Central memory CD4-positive, alpha-beta T cell (primary cell): ENCODE results near the gene OR2A42.
"Not testable (repeated sequence)": the region's sequence is repeated elsewhere in the genome, so short reads cannot be mapped to it uniquely, and the experiment has no call there.

Experiments used
- DNase-seq: peaks from one replicate; pipeline ENCODE4 v3.0.0; 2022
- total RNA-seq, 3 experiments: gene quantifications; one replicate each; lab custom pipeline; 2026; lab: John Stamatoyannopoulos, UW

Gene OR2A42, protein sequence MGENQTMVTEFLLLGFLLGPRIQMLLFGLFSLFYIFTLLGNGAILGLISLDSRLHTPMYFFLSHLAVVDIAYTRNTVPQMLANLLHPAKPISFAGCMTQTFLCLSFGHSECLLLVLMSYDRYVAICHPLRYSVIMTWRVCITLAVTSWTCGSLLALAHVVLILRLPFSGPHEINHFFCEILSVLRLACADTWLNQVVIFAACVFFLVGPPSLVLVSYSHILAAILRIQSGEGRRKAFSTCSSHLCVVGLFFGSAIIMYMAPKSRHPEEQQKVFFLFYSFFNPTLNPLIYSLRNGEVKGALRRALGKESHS
- total RNA-seq: 0 to 0.39 (median 0) reads per million in 3 experiments

- DNase-seq: not testable (repeated sequence)
Observed at GRCh38 chr7:144239365-144239764, at the start of gene OR2A42. Gene OR2A42, minus strand, starts transcription at chr7:144239605. Its CDS starts 6,762 bp downstream, at chr7:144232843.

GRCh38 chr7:144287171-144287784 lies 47.9 kb upstream of the OR2A42 start:
- DNase-seq: not testable (repeated sequence)

GRCh38 chr7:144283716-144284115 lies 44.3 kb upstream of the OR2A42 start:
- DNase-seq: not testable (repeated sequence)

- DNase-seq: not testable (repeated sequence)
Observed at GRCh38 chr7:144282490-144282889, 43.1 kb upstream of the OR2A42 start.

- not testable (repeated sequence) for DNase-seq
Observed at GRCh38 chr7:144281981-144282380, 42.6 kb upstream of the OR2A42 start.

GRCh38 chr7:144280010-144280409 lies 40.6 kb upstream of the OR2A42 start:
- not testable (repeated sequence) for DNase-seq

GRCh38 chr7:144275281-144275680 lies 35.9 kb upstream of the OR2A42 start:
- not testable (repeated sequence) for DNase-seq

GRCh38 chr7:144269188-144269587 lies 29.8 kb upstream of the OR2A42 start, which contains the start of gene CTAGE8:
Gene CTAGE8, minus strand, starts transcription at chr7:144269288. Its CDS starts 38 bp downstream, at chr7:144269250.
- not testable (repeated sequence) for DNase-seq

- DNase-seq: not testable (repeated sequence)
Observed at GRCh38 chr7:144264692-144265091, 25.3 kb upstream of the OR2A42 start, which contains the start of gene OR2A7. Gene OR2A7, minus strand, starts transcription at chr7:144264792. Its CDS starts 5,164 bp downstream, at chr7:144259628.

- not testable (repeated sequence) for DNase-seq
Observed at GRCh38 chr7:144262128-144262527, 22.7 kb upstream of the OR2A42 start.

GRCh38 chr7:144259067-144259466 lies 19.7 kb upstream of the OR2A42 start:
- not testable (repeated sequence) for DNase-seq

- DNase-seq: no peak
Observed at GRCh38 chr7:144256112-144256511, 16.7 kb upstream of the OR2A42 start.

DNA sequence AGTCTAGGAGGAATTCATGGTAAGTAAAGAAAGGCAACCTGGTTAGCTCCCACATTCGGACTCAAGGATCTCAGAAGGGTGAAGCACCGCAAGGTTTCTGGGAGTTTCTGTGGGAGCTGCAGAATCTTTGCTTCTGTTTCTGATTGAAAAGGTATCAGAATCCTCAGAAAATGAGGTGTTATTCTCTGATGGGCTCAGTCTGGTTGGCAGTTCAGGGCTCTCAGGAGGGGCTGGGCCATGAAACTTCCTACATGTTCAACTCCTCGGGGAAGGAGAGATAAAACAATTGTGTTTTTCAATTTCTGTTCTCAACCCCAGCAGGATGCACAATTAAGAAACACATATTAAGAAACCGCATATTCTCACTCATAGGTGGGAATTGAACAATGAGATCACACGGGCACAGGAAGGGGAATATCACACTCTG lies 16.1 kb upstream of the OR2A42 start:
- DNase-seq: no peak

GRCh38 chr7:144252307-144252706 lies 12.9 kb upstream of the OR2A42 start:
- not testable (repeated sequence) for DNase-seq

DNA sequence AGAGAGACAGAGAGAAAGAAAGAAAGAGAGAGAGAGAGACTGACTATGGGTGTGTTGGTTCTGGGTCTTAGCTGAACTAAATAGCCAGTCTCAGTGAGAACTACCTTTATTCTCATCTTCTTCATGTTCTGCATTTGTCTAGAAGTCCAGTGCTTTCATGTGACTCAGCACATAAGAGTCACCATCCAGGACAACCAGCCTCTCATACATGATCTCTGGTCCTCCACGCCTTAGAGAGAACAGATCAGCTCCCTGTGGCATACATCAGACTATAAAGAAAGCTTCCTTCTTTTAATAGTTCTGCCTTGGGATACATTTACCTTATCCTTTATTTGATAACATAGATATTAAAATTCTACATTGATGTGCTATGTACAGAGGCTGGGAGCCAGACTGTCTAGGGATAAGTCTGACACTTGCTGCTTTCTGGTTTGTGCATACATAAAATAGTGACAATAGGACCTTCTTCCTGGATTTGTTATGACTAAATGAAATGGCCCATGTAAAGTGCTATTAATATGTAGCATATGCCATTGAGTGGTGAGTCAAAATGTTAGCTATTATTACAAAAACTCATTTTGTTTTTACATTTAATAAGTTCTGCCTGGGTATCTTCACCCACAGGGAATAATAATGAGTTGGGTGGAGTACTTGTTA lies 8.4 kb upstream of the OR2A42 start:
- DNase-seq: not testable (repeated sequence)

DNA sequence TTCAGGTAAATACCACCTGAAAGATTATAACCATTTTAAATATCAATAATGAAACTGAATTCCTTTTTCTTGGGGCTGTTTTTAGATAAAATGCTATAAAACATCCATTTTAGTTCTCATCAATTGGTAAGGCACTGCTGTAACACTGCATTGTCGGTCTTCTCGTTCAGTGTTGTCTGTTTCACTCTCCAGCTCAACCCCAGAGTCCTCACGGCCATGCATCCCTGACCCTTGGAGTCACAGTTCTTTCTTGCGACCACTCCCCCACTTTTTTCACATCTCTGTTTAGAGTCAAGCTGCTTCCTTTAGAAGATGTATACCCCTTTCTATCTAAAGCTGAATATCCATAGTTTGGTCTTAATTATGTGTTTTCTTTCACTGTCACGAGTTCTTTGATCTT lies 7.6 kb upstream of the OR2A42 start:
- DNase-seq: not testable (repeated sequence)

- not testable (repeated sequence) for DNase-seq
Observed at GRCh38 chr7:144245372-144245771, 6.0 kb upstream of the OR2A42 start.

GRCh38 chr7:144238530-144239082 lies 799 bp downstream of the OR2A42 start:
- DNase-seq: not testable (repeated sequence)

DNA sequence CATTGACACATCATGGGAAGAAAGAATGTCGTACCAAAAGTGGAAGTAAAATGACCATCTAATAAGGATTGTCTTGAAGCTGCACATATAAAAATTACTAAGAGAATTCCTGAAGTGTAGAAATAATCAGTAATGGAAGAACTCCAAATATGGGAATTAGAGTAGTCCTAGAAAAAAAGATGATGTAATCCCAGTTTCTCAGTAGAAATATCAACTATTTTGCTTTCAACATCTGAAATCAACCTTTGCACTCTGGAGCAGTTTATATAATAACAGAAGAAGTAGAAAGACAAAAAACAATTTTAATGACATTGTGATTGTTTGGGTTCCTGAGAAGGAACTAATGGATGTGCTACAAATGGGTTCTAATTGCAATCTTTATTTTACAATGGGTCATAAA lies 6.4 kb downstream of the OR2A42 start:
- not testable (repeated sequence) for DNase-seq

DNA sequence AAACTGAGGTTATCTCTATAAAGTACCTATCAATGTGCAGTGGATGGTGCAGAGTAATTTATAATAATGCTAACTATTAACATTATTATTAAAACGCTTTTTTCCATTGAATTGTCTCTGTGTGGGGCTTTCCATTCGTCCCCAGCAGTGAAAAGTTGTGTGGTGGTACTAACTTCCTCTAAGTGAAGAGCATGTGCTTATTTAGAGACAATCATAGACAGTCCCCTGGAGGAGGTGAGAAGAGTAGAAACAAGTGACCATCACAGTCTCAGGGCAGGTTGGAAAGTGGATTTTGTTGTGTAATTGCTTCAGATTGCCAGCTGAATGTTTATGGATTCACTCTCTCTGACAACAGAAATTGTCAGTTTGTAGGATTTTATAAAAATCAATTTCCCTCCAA lies 8.4 kb downstream of the OR2A42 start:
- not testable (repeated sequence) for DNase-seq

- DNase-seq: not testable (repeated sequence)
Observed at GRCh38 chr7:144228810-144229209, 10.6 kb downstream of the OR2A42 start.

GRCh38 chr7:144226866-144227265 lies 12.5 kb downstream of the OR2A42 start:
- not testable (repeated sequence) for DNase-seq

GRCh38 chr7:144223675-144224074 lies 15.7 kb downstream of the OR2A42 start:
- DNase-seq: not testable (repeated sequence)
